WTC11 (cell line): Measurements from ENCODE around the gene ABCC2. TPM values are rescaled to one million over a fixed set of nuclear protein-coding genes. Genes with fewer than 3 reads are reported as not detected.
A peak's percentile ranks its signal among the peaks of the same experiment; 100 is the strongest.

Experiments used
- ATAC-seq: fragments of 200-7000 bp; cut with Tn5 transposase; 2 replicates; pipeline ENCODE4 v1.10.0; 2021; ENCODE audit warnings: mild to moderate bottlenecking, moderate library complexity
- CTCF ChIA-PET: fragments of 300-600 bp; sonication (Branson Sonifier 250); formaldehyde crosslinking; loops from one replicate; lab custom pipeline; 2021; ENCODE audit warnings: antibody characterized with exemption; lab: Charles Lee
- POLR2A ChIA-PET: fragments of 350-600 bp; sonication (Branson Sonifier 250); formaldehyde crosslinking; loops from one replicate; lab custom pipeline; 2021; ENCODE audit warnings: antibody characterized with exemption; lab: Charles Lee
- DNase-seq: peaks from one replicate; pipeline ENCODE4 v3.0.0; 2021; ENCODE audit warnings: low spot score
- H3K27ac Mint-ChIP-seq: 2 replicates; pipeline ENCODE4 v1.8.0; 2021; ENCODE audit warnings: mixed read lengths
- H3K27me3 Mint-ChIP-seq: 2 replicates; pipeline ENCODE4 v1.8.0; 2021; ENCODE audit warnings: low read depth, mild to moderate bottlenecking, moderate library complexity, mixed read lengths
- H3K36me3 Mint-ChIP-seq: 2 replicates; pipeline ENCODE4 v1.8.0; 2021; ENCODE audit warnings: mixed read lengths
- H3K4me1 Mint-ChIP-seq: 2 replicates; pipeline ENCODE4 v1.8.0; 2022; ENCODE audit warnings: mixed read lengths
- H3K4me3 Mint-ChIP-seq: 2 replicates; pipeline ENCODE4 v1.8.0; 2021; ENCODE audit warnings: mild to moderate bottlenecking, moderate library complexity, mixed read lengths
- H3K9me3 Mint-ChIP-seq: 2 replicates; pipeline ENCODE4 v1.8.0; 2021; ENCODE audit warnings: mixed read lengths
- ESRRA ChIP-seq: sonication (generic); formaldehyde crosslinking; IDR thresholded peaks from 2 replicates; pipeline ENCODE4 v1.8.1; 2022; ENCODE audit warnings: mild to moderate bottlenecking, missing genetic modification reagents, borderline replicate concordance
- FOXP1 ChIP-seq: sonication (generic); formaldehyde crosslinking; IDR thresholded peaks from 2 replicates; pipeline ENCODE4 v1.8.0; 2022; ENCODE audit warnings: missing genetic modification reagents, mild to moderate bottlenecking, moderate library complexity, borderline replicate concordance
- GABPB1 ChIP-seq: sonication (generic); formaldehyde crosslinking; IDR thresholded peaks from 2 replicates; pipeline ENCODE4 v1.8.1; 2023; ENCODE audit warnings: mild to moderate bottlenecking, missing genetic modification reagents
- JAZF1 ChIP-seq: fragments of 250-450 bp; sonication (Bioruptor Pico); IDR thresholded peaks from 2 replicates; pipeline ENCODE4 v1.9.0; 2021; ENCODE audit warnings: moderate library complexity, mild to moderate bottlenecking, inconsistent platforms
- MYBL2 ChIP-seq: sonication (generic); formaldehyde crosslinking; IDR thresholded peaks from 2 replicates; pipeline ENCODE4 v1.8.1; 2023; ENCODE audit warnings: mild to moderate bottlenecking, moderate library complexity, missing genetic modification reagents
- NFYB ChIP-seq: sonication (generic); formaldehyde crosslinking; conservative IDR thresholded peaks from 2 replicates; pipeline ENCODE4 v1.8.0; 2022; ENCODE audit warnings: low read depth, missing genetic modification reagents
- NR3C1 ChIP-seq: sonication (generic); formaldehyde crosslinking; conservative IDR thresholded peaks from 2 replicates; pipeline ENCODE4 v1.8.1; 2023; ENCODE audit warnings: low read depth, mild to moderate bottlenecking, missing genetic modification reagents
- PRRX2 ChIP-seq: fragments of 250-450 bp; sonication (Bioruptor Pico); IDR thresholded peaks from 2 replicates; pipeline ENCODE4 v1.8.0; 2021; ENCODE audit warnings: mild to moderate bottlenecking
- RORB ChIP-seq: fragments of 250-450 bp; sonication (Bioruptor Pico); IDR thresholded peaks from 2 replicates; pipeline ENCODE4 v1.9.0; 2021; ENCODE audit warnings: mild to moderate bottlenecking
- SMAD3 ChIP-seq: sonication (generic); formaldehyde crosslinking; IDR thresholded peaks from 2 replicates; pipeline ENCODE4 v1.8.0; 2022; ENCODE audit warnings: missing genetic modification reagents, mild to moderate bottlenecking, borderline replicate concordance
- ZNF121 ChIP-seq: sonication (generic); formaldehyde crosslinking; IDR thresholded peaks from 2 replicates; pipeline ENCODE4 v1.8.0; 2023; ENCODE audit warnings: missing genetic modification reagents
- total RNA-seq: library from RNA; stranded (reverse); gene quantifications from 3 replicates; pipeline ENCODE4 v1.2.3, GENCODE V29; 2021
- TF ChIP-seq, protein P1 (sequence below): sonication (generic); formaldehyde crosslinking; IDR thresholded peaks from 2 replicates; pipeline ENCODE4 v1.8.0; 2022; ENCODE audit warnings: mild to moderate bottlenecking, missing genetic modification reagents
- TF ChIP-seq, protein P2 (sequence below): sonication (generic); formaldehyde crosslinking; IDR thresholded peaks from 2 replicates; pipeline ENCODE4 v1.8.1; 2022; ENCODE audit warnings: low read depth, missing genetic modification reagents, borderline replicate concordance
- TF ChIP-seq, protein P3 (sequence below): sonication (generic); formaldehyde crosslinking; IDR thresholded peaks from 2 replicates; pipeline ENCODE4 v1.8.1; 2023; ENCODE audit warnings: mild to moderate bottlenecking, missing genetic modification reagents
- TF ChIP-seq, protein P4 (sequence below): sonication (generic); formaldehyde crosslinking; IDR thresholded peaks from 2 replicates; pipeline ENCODE4 v1.8.0; 2023; ENCODE audit warnings: missing genetic modification reagents
- TF ChIP-seq, protein P5 (sequence below): sonication (generic); formaldehyde crosslinking; IDR thresholded peaks from 2 replicates; pipeline ENCODE4 v1.8.1; 2022; ENCODE audit warnings: low read depth, mild to moderate bottlenecking, moderate library complexity, missing genetic modification reagents, borderline replicate concordance
- TF ChIP-seq, protein P6 (sequence below): sonication (generic); formaldehyde crosslinking; IDR thresholded peaks from 2 replicates; pipeline ENCODE4 v1.8.0; 2022; ENCODE audit warnings: mild to moderate bottlenecking, missing genetic modification reagents

ABCC2 gene
- total RNA-seq, 1 experiment from 2014 or later = 0.87 TPM

DNA sequence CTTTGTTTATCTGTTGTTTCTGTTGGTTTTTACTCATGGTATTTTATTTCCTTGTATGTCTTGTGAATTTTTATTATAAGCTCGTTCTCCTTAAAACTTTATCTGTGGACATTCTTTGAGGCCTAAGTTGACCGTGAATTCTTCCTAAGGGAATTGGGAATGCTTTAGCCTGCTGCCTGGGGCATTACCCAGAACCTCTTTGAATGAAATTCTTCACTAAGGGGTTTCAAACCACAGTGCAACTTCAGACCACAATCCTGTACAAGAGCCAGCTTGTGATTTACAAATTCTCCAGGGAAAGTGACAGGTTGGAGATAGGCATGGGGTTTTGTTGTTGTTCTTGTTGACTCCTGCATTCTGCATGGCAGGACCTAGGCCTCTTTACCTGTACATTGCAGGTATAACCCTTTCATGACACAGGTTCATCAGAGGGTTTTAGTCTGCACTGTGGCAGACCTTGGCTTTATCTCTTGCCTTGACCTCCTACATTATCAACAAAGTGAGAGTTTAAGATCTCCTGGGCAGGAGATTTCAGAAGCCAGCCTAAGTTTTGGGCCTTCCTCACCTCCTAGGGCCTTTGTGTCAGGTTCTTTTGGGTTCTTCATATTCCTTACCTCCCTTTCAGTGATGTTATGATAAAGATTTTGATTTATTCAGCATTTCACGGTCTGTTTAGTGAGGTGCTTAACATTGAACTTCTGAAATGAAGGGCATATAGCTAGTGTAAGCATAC, 70.2 kb downstream of the ABCC2 start (continued):
- TF ChIP-seq, protein P1, sequence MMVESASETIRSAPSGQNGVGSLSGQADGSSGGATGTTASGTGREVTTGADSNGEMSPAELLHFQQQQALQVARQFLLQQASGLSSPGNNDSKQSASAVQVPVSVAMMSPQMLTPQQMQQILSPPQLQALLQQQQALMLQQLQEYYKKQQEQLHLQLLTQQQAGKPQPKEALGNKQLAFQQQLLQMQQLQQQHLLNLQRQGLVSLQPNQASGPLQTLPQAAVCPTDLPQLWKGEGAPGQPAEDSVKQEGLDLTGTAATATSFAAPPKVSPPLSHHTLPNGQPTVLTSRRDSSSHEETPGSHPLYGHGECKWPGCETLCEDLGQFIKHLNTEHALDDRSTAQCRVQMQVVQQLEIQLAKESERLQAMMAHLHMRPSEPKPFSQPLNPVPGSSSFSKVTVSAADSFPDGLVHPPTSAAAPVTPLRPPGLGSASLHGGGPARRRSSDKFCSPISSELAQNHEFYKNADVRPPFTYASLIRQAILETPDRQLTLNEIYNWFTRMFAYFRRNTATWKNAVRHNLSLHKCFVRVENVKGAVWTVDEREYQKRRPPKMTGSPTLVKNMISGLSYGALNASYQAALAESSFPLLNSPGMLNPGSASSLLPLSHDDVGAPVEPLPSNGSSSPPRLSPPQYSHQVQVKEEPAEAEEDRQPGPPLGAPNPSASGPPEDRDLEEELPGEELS (CRISPR knock-in tag) = no peak

DNA sequence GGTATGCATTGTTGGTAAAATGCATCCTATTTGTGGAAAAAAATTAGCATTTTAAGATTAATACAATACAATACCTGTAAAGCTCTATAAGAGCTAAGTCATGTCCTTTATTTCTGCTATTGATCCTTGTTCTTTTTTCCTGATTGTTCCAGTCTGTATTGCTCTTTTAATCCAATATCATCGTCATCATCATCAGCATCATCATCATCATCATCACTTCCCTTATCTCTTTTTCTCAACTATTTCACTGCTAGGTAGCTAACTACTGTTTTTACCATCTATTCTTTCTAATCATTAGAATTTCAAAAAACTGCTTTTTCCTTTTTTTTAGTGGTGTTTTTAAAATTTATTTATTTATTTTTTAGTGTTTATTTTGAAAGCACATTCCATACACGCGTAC, 71.2 kb downstream of the ABCC2 start:
- Mint-ChIP-seq H3K36me3 (no peaks in the 10 kb centered on the region), H3K27me3 (no peaks in the 10 kb centered on the region), H3K4me3 (no peak overlapping the region), H3K27ac (no peak overlapping the region), H3K4me1 (peaks cover 59% of the 10 kb centered on the region), H3K9me3 (no peaks in the 10 kb centered on the region)
- ATAC-seq (no peak), DNase-seq (no peak)
- CTCF ChIA-PET = interaction anchor here (1.5 to 2.8 kb wide), 2 partner anchors 8 to 192 kb away, joined by 9 to 10 read pairs; no protein-coding TSS in a partner anchor
- POLR2A ChIA-PET = no interaction called here
- TF ChIP-seq, protein P2, sequence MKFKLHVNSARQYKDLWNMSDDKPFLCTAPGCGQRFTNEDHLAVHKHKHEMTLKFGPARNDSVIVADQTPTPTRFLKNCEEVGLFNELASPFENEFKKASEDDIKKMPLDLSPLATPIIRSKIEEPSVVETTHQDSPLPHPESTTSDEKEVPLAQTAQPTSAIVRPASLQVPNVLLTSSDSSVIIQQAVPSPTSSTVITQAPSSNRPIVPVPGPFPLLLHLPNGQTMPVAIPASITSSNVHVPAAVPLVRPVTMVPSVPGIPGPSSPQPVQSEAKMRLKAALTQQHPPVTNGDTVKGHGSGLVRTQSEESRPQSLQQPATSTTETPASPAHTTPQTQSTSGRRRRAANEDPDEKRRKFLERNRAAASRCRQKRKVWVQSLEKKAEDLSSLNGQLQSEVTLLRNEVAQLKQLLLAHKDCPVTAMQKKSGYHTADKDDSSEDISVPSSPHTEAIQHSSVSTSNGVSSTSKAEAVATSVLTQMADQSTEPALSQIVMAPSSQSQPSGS (CRISPR knock-in tag) = no peak
- no peak for TF ChIP-seq GABPB1
- no peak for TF ChIP-seq ESRRA (CRISPR knock-in tag)
- no peak for TF ChIP-seq MYBL2 (CRISPR knock-in tag)

DNA sequence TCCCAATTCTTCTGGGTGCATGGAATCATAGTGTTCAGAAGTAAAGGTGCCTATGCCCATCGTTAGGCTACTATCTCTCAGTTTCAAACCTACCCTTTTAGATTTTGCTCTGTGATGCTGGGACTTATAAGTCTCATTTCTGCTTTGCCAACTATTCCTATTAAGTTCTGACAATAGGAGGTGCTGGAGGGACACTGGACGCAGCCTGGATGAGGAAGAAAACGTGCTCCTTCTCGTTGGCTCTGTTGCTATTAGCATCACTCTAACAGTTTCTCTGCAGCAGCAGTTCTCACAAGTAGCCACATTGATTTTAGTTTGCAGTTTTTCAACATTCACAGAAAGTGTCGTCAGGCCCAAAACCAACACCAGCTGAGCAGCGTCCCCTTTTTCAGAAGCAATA, 72.4 kb downstream of the ABCC2 start:
- H3K4me1 Mint-ChIP-seq = peaks cover 52% of the 10 kb centered on the region
- POLR2A ChIA-PET = interaction anchor here (0.6 kb wide), 1 partner anchor 124 kb away, joined by 3 read pairs; no protein-coding TSS in a partner anchor
- no peaks in the 10 kb centered on the region for H3K36me3 Mint-ChIP-seq
- TF ChIP-seq ZNF121 (CRISPR knock-in tag) = no peak
- TF ChIP-seq FOXP1 (CRISPR knock-in tag) = no peak
- TF ChIP-seq, protein P3, sequence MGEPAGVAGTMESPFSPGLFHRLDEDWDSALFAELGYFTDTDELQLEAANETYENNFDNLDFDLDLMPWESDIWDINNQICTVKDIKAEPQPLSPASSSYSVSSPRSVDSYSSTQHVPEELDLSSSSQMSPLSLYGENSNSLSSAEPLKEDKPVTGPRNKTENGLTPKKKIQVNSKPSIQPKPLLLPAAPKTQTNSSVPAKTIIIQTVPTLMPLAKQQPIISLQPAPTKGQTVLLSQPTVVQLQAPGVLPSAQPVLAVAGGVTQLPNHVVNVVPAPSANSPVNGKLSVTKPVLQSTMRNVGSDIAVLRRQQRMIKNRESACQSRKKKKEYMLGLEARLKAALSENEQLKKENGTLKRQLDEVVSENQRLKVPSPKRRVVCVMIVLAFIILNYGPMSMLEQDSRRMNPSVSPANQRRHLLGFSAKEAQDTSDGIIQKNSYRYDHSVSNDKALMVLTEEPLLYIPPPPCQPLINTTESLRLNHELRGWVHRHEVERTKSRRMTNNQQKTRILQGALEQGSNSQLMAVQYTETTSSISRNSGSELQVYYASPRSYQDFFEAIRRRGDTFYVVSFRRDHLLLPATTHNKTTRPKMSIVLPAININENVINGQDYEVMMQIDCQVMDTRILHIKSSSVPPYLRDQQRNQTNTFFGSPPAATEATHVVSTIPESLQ (CRISPR knock-in tag) = no peak
- TF ChIP-seq NR3C1 (CRISPR knock-in tag) = no peak
- TF ChIP-seq JAZF1 (CRISPR knock-in tag) = no peak
- TF ChIP-seq PRRX2 = no peak
- TF ChIP-seq NFYB (CRISPR knock-in tag) = no peak
- TF ChIP-seq, protein P4, sequence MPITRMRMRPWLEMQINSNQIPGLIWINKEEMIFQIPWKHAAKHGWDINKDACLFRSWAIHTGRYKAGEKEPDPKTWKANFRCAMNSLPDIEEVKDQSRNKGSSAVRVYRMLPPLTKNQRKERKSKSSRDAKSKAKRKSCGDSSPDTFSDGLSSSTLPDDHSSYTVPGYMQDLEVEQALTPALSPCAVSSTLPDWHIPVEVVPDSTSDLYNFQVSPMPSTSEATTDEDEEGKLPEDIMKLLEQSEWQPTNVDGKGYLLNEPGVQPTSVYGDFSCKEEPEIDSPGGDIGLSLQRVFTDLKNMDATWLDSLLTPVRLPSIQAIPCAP = no peak
- TF ChIP-seq SMAD3 (CRISPR knock-in tag) = no peak
- TF ChIP-seq, protein P5, sequence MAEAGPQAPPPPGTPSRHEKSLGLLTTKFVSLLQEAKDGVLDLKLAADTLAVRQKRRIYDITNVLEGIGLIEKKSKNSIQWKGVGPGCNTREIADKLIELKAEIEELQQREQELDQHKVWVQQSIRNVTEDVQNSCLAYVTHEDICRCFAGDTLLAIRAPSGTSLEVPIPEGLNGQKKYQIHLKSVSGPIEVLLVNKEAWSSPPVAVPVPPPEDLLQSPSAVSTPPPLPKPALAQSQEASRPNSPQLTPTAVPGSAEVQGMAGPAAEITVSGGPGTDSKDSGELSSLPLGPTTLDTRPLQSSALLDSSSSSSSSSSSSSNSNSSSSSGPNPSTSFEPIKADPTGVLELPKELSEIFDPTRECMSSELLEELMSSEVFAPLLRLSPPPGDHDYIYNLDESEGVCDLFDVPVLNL (CRISPR knock-in tag) = no peak
- TF ChIP-seq, protein P6, sequence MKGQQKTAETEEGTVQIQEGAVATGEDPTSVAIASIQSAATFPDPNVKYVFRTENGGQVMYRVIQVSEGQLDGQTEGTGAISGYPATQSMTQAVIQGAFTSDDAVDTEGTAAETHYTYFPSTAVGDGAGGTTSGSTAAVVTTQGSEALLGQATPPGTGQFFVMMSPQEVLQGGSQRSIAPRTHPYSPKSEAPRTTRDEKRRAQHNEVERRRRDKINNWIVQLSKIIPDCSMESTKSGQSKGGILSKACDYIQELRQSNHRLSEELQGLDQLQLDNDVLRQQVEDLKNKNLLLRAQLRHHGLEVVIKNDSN = no peak
- TF ChIP-seq RORB (CRISPR knock-in tag) = no peak
- TF ChIP-seq GABPB1 = no peak
- ATAC-seq (peak; percentile 18), DNase-seq (no peak)
- H3K4me3 Mint-ChIP-seq = no peak overlapping the region
- H3K27me3 Mint-ChIP-seq = peaks cover 2% of the 10 kb centered on the region; the same call in 1 of the 2 replicates
- no peaks in the 10 kb centered on the region for H3K9me3 Mint-ChIP-seq
- H3K27ac Mint-ChIP-seq = peak overlapping the region; percentile 43; the same call in 1 of the 2 replicates
- CTCF ChIA-PET = interaction anchor here (0.8 to 2.8 kb wide), 3 partner anchors 9 to 1241 kb away, joined by 3 to 10 read pairs (median 9); no protein-coding TSS in a partner anchor
